GM21360 (cell line): Measurements from ENCODE around the gene TSEN15.
A peak's percentile ranks its signal among the peaks of the same experiment; 100 is the strongest.

ENCODE experiments used
- ATAC-seq: cut with Tn5 transposase; IDR thresholded peaks from one replicate; pipeline ENCODE4 v1.9.1; 2021; ENCODE audit warnings: mild to moderate bottlenecking, moderate library complexity; ENCODE audit not compliant: unreplicated experiment

Gene TSEN15

DNA sequence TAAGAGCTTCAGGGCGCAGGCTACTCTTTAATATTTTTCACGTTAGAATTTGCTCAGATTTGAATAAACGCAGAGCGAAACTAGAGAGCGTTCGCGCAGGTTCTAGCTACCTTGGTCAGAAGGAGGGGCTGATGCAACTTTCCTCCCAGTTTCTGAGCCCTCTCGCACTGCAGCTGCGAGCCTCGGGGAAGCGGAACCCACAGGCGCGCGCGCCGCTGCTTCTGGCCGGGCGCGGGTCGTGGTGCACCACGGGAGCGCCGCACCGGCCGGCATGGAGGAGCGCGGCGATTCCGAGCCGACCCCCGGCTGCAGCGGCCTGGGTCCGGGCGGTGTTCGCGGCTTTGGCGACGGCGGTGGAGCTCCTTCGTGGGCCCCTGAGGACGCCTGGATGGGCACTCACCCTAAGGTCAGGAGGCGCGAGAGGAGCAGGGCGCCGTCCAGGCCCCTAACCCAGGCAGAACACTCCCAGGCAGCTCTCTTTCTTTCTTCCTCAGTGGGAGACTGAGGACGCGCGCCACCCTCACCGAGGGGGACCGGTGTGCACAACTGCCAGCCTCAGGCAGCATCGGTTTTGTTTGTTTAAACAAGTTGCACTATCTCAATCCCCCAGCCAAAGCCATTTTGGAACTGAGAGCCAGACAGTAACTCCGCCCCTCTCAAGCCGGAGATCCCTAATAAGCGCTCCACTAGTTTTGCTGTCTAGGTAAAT lies at the start of gene TSEN15:
Gene TSEN15, plus strand, starts transcription at position 246 of the 709 bp plus-strand sequence. Its CDS starts 26 bp downstream, at position 272.
- peak; percentile 97 for ATAC-seq

DNA sequence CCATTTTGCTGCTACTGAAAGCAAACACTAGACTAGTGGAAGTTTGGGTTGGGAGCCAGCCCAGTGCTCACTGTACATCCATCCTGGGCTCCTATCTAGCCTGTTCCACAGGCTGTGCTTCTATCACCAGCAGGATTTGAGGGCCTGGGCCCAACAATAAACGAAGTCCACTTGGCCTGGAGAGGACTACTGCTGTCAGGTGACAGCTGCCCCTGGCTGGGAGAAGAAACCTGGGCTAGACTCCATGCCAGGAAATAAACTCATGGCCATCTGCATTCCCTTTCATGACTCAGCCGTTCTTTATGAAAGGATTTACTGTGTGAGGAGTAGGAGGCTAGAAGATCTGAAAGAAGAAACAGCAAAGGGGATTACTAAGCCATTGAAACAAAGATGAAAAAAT lies 49.5 kb upstream of the TSEN15 start:
- ATAC-seq = no peak

GRCh38 chr1:184004935-184005334 lies 46.6 kb upstream of the TSEN15 start:
- no peak for ATAC-seq

- no peak for ATAC-seq
Measured at GRCh38 chr1:184005506-184005905, 46.0 kb upstream of the TSEN15 start.

- ATAC-seq = no peak
Measured at GRCh38 chr1:184010788-184011187, 40.7 kb upstream of the TSEN15 start.

DNA sequence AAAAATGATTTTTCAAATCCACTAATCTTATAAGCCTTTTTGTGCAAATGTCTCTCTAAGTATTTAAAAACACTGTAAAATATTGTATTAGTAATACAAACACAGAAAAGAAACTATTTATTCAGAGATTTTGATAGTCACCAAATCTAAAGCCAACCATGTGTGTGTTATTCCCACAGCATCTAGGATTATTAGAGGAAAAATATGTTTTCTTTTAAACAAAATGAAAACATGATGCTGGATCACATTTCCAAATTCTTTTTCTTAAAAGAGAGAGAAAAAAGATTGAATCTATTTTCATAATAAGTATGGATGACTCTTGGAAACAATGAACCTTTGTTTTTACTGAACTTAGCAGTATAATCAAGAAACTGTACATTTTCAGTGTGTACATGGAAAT lies 39.3 kb upstream of the TSEN15 start:
- no peak for ATAC-seq

DNA sequence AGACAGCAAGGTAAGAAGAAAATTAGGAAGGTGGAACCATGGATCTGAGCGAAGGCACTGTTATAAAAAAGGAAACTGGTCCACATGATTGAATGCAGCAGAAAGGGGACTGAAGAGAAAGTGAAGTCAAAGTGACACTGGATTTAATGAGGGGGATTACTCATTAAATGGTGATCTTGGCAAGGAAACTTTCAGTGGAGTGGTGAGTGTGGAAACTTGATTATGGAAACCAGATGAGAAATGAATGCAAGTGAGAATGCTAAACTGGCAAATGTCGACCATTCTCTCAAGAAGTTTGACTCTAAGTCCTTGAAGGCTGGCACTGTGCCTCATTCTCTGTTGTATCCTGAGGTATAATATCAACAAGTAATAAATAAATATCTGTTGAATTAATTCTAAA lies 37.3 kb upstream of the TSEN15 start:
- ATAC-seq = no peak

GRCh38 chr1:184016169-184016568 lies 35.4 kb upstream of the TSEN15 start:
- no peak for ATAC-seq

GRCh38 chr1:184017306-184017705 lies 34.2 kb upstream of the TSEN15 start:
- no peak for ATAC-seq

- ATAC-seq = no peak
Measured at GRCh38 chr1:184018622-184019021, 32.9 kb upstream of the TSEN15 start.

GRCh38 chr1:184019069-184019468 lies 32.5 kb upstream of the TSEN15 start:
- ATAC-seq = no peak

- ATAC-seq = no peak
Measured at GRCh38 chr1:184019506-184019905, 32.0 kb upstream of the TSEN15 start.

GRCh38 chr1:184020328-184020727 lies 31.2 kb upstream of the TSEN15 start:
- ATAC-seq = no peak

- no peak for ATAC-seq
Measured at GRCh38 chr1:184020855-184021254, 30.7 kb upstream of the TSEN15 start.

DNA sequence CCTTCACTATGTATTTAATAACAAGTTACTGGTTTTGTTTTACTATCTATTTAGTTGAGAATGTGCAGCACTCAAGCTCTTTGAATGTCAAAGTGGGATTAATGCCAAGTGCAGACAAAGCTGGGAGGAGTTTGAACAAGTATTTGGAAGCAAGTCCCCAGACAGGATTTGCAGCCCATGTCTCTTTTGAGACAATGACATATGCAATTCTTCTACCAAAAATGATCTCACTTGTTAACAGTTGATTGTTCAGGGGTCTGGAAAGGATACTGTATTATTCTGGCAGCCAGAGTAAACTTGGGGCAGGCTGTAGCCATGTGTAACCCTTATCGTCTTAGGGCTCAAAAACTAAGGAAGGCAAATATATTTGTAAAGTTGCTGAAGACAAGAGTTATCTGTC lies 29.8 kb upstream of the TSEN15 start:
- no peak for ATAC-seq

GRCh38 chr1:184022668-184023067 lies 28.9 kb upstream of the TSEN15 start:
- ATAC-seq = no peak

DNA sequence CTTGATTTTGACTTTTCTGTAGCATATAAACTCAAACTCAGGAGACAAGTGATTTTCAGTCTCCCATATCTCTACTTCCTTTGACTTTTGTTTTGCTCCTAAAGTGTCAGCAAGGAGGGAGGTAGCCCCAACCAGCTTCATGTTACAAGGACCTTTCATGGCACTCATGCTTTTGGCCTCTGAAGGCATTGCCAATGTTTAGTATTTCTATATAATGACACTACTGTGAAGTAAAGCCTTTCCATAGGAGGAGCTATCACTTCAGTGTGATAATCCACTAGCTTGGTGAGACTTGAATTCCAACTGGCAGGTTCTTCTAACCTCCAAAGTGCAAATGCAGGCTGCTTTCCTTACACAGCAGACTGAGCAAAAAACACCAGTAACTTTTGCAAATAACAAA lies 28.4 kb upstream of the TSEN15 start:
- ATAC-seq = no peak

GRCh38 chr1:184025242-184025675 lies 26.3 kb upstream of the TSEN15 start:
- no peak for ATAC-seq

GRCh38 chr1:184027826-184028695 lies 23.5 kb upstream of the TSEN15 start:
- ATAC-seq = no peak

DNA sequence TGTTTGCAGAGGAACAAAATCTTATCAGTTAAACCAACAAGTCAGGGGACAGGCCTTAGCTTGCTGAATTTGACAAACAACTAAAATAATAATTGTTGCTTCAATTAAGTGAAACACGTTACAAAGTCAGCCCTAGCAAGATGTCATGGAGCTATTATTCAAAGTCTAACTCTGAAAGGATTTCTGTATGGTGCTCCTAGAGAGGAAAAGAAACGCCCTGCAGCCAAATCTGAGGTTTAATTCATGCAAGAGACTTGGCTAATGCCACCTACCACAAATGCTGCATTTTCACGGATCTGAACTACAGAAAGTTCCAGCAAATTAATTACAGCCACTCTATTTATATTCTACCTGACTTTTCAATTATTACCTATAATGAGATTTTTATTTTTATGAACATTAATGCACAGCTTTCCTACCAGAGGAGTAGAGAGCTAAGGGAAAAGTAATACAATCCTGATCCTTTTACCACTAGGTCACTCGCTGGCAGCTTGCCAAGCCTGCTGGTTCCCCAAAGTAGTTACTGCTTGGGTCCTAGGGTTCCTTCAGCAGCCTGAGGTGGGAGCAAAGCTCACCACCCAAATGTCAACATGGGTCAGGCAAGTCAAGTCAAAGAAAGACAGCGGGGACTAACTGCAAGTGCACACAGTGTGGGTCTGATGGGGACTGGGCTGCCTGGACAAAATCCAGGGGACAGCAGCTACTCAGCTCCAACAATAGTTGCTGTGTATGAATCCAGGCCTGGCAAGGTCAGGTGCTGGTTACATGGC lies 22.5 kb upstream of the TSEN15 start:
- no peak for ATAC-seq

GRCh38 chr1:184030433-184031091 lies 21.0 kb upstream of the TSEN15 start:
- ATAC-seq = no peak
